ENCODE measurements around the gene KTN1.

DNA sequence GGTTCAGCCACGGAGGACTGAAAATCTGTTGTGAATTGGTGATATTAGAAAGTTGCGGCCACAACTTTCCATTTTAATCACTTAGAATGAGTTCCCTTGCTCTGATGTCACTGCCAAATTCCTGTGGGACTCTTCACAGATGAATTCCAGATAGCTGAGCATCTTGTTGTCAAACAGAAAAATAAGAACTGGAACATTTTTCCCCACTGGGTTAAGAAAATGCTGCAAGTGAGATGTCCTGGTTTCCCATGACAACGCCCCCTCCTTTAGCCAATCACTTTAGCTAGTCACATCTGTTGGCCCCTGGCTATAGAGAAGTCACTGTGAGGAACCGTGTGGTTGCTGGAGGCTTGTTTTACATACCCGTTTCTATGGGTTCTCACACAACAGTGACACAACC is 135.9 kb downstream of the KTN1 start:
- TF ChIP-seq, protein P1, sequence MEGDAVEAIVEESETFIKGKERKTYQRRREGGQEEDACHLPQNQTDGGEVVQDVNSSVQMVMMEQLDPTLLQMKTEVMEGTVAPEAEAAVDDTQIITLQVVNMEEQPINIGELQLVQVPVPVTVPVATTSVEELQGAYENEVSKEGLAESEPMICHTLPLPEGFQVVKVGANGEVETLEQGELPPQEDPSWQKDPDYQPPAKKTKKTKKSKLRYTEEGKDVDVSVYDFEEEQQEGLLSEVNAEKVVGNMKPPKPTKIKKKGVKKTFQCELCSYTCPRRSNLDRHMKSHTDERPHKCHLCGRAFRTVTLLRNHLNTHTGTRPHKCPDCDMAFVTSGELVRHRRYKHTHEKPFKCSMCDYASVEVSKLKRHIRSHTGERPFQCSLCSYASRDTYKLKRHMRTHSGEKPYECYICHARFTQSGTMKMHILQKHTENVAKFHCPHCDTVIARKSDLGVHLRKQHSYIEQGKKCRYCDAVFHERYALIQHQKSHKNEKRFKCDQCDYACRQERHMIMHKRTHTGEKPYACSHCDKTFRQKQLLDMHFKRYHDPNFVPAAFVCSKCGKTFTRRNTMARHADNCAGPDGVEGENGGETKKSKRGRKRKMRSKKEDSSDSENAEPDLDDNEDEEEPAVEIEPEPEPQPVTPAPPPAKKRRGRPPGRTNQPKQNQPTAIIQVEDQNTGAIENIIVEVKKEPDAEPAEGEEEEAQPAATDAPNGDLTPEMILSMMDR (IDR thresholded peaks at IDR 0.05; ENCODE audit: insufficient read depth, low read length), result no peak
- TF ChIP-seq REST (IDR thresholded peaks at IDR 0.05; ENCODE audit: insufficient replicate concordance, low read depth), result no peak
